ENCODE measurements around the gene NRP2.

The NRP2 gene

GRCh38 chr2:205687641-205687956 lies 5.3 kb downstream of the NRP2 start:
- no peak for DNase-seq (ENCODE audit: low read depth)

GRCh38 chr2:205688417-205689200 lies 6.3 kb downstream of the NRP2 start:
- no peak for DNase-seq (ENCODE audit: low read depth)

- DNase-seq (ENCODE audit: low read depth), result no peak
Measured at GRCh38 chr2:205689820-205690219, 7.5 kb downstream of the NRP2 start.

- no peak for DNase-seq (ENCODE audit: low read depth)
Measured at GRCh38 chr2:205692104-205692503, 9.8 kb downstream of the NRP2 start.

- DNase-seq (ENCODE audit: low read depth), result no peak
Measured at GRCh38 chr2:205694256-205694655, 12.0 kb downstream of the NRP2 start.

GRCh38 chr2:205695460-205695991 lies 13.2 kb downstream of the NRP2 start:
- DNase-seq (ENCODE audit: low read depth), result no peak

- DNase-seq (ENCODE audit: low read depth), result no peak
Measured at GRCh38 chr2:205696331-205696926, 14.1 kb downstream of the NRP2 start.

GRCh38 chr2:205696927-205697441 lies 14.7 kb downstream of the NRP2 start:
- no peak for DNase-seq (ENCODE audit: low read depth)

- no peak for DNase-seq (ENCODE audit: low read depth)
Measured at GRCh38 chr2:205698286-205699268, 16.3 kb downstream of the NRP2 start.

GRCh38 chr2:205699515-205700289 lies 17.4 kb downstream of the NRP2 start:
- no peak for DNase-seq (ENCODE audit: low read depth)

GRCh38 chr2:205700331-205701132 lies 18.2 kb downstream of the NRP2 start:
- no peak for DNase-seq (ENCODE audit: low read depth)

- no peak for DNase-seq (ENCODE audit: low read depth)
Measured at GRCh38 chr2:205701509-205701908, 19.2 kb downstream of the NRP2 start.

- DNase-seq (ENCODE audit: low read depth), result no peak
Measured at GRCh38 chr2:205702576-205702975, 20.3 kb downstream of the NRP2 start.

- DNase-seq (ENCODE audit: low read depth), result no peak
Measured at GRCh38 chr2:205703471-205704126, 21.3 kb downstream of the NRP2 start.

- DNase-seq (ENCODE audit: low read depth), result no peak
Measured at GRCh38 chr2:205704127-205704741, 21.9 kb downstream of the NRP2 start.

- no peak for DNase-seq (ENCODE audit: low read depth)
Measured at GRCh38 chr2:205705511-205706349, 23.4 kb downstream of the NRP2 start.

GRCh38 chr2:205706769-205707381 lies 24.6 kb downstream of the NRP2 start:
- peak; percentile 5 for DNase-seq (ENCODE audit: low read depth)

GRCh38 chr2:205708231-205708631 lies 25.9 kb downstream of the NRP2 start:
- no peak for DNase-seq (ENCODE audit: low read depth)

All from stimulated activated CD8-positive, alpha-beta memory T cell treated with anti-CD3 and anti-CD28 coated beads, Interleukin-12 subunit alpha, Interleukin-12 subunit beta, amount 100 ng/mL, for 4 hours (primary cell).